GM20000 (cell line): ENCODE results near the gene GRAMD1B.
A peak's percentile ranks its signal among the peaks of the same experiment; 100 is the strongest.

Source experiments
- DNase-seq: peaks from one replicate; pipeline ENCODE4 v3.0.0; 2012; ENCODE audit warnings: low spot score
- CTCF ChIP-seq: IDR thresholded peaks from 2 replicates; pipeline ENCODE4 v1.5.1; 2012; ENCODE audit warnings: mild to moderate bottlenecking, control low read depth; ENCODE audit errors: extremely low read depth, missing control alignments

The GRAMD1B gene

GRCh38 chr11:123472236-123472935 is 42.3 kb downstream of the GRAMD1B start:
- no peak for DNase-seq
- TF ChIP-seq CTCF = no peak

- DNase-seq = no peak
- no peak for TF ChIP-seq CTCF
These were observed 44.0 kb downstream of the GRAMD1B start for GRCh38 chr11:123473941-123474677.

- TF ChIP-seq CTCF = no peak
- no peak for DNase-seq
These were observed 44.9 kb downstream of the GRAMD1B start for GRCh38 chr11:123474994-123475393.

GRCh38 chr11:123475469-123475868 is 45.4 kb downstream of the GRAMD1B start:
- TF ChIP-seq CTCF = no peak

GRCh38 chr11:123477205-123477907 is 47.3 kb downstream of the GRAMD1B start:
- no peak for TF ChIP-seq CTCF

More at GRCh38 chr11:123475469-123475868, 45.4 kb downstream of the GRAMD1B start:
- no peak for DNase-seq

GRCh38 chr11:123478352-123478987 is 48.4 kb downstream of the GRAMD1B start:
- peak; percentile 47 for DNase-seq
- peak; percentile 35 for TF ChIP-seq CTCF

More at GRCh38 chr11:123477205-123477907, 47.3 kb downstream of the GRAMD1B start:
- DNase-seq = no peak
